Neural progenitor cell (in vitro differentiated cells): ENCODE measurements around the gene LMF1. TPM values are rescaled to one million over a fixed set of nuclear protein-coding genes. Genes with fewer than 3 reads are reported as not detected.
A peak's percentile ranks its signal among the peaks of the same experiment; 100 is the strongest.

Source experiments
- DNase-seq: peaks from one replicate; pipeline ENCODE4 v3.0.0-alpha.2; 2016; ENCODE audit warnings: low spot score
- H2AFZ ChIP-seq: fragments of 200-600 bp; sonication (generic); replicated peaks from 2 replicates; pipeline ENCODE4 v1.6.1; 2016; ENCODE audit warnings: antibody characterized with exemption
- H3F3A ChIP-seq: fragments of 200-600 bp; sonication (generic); 2 replicates; pipeline ENCODE4 v1.6.1; 2016; ENCODE audit warnings: antibody characterized with exemption, low read depth
- H3K27ac ChIP-seq: fragments of 200-600 bp; sonication (generic); 2 replicates; pipeline ENCODE4 v1.5.1; 2016; ENCODE audit warnings: mild to moderate bottlenecking
- H3K27me3 ChIP-seq: fragments of 200-600 bp; sonication (generic); 2 replicates; pipeline ENCODE4 v1.6.1; 2016; ENCODE audit warnings: mild to moderate bottlenecking, moderate library complexity
- H3K36me3 ChIP-seq: fragments of 200-600 bp; sonication (generic); 2 replicates; pipeline ENCODE4 v1.5.1; 2016
- H3K4me1 ChIP-seq: fragments of 200-600 bp; sonication (generic); 2 replicates; pipeline ENCODE4 v1.6.1; 2016; ENCODE audit warnings: mixed run types
- H3K4me2 ChIP-seq: fragments of 200-600 bp; sonication (generic); 2 replicates; pipeline ENCODE4 v1.6.1; 2016
- H3K4me3 ChIP-seq: fragments of 200-600 bp; sonication (generic); 2 replicates; pipeline ENCODE4 v1.5.1; 2016
- H3K79me2 ChIP-seq: fragments of 200-600 bp; sonication (generic); 2 replicates; pipeline ENCODE4 v1.6.1; 2016; ENCODE audit warnings: low read depth
- H3K9ac ChIP-seq: fragments of 200-600 bp; sonication (generic); 2 replicates; pipeline ENCODE4 v1.6.1; 2016
- H3K9me3 ChIP-seq: fragments of 200-600 bp; sonication (generic); 2 replicates; pipeline ENCODE4 v1.5.1; 2016; ENCODE audit warnings: low read depth
- H4K20me1 ChIP-seq: fragments of 200-600 bp; sonication (generic); 2 replicates; pipeline ENCODE4 v1.6.1; 2016; ENCODE audit warnings: low read depth
- H3K27ac Mint-ChIP-seq: 3 replicates; pipeline ENCODE4 v1.8.0; 2021; ENCODE audit warnings: mixed read lengths
- H3K27me3 Mint-ChIP-seq: 2 replicates; pipeline ENCODE4 v1.8.0; 2022; ENCODE audit warnings: low read depth, mild to moderate bottlenecking, inconsistent platforms, moderate library complexity, mixed read lengths; ENCODE audit not compliant: insufficient read depth
- H3K36me3 Mint-ChIP-seq: 3 replicates; pipeline ENCODE4 v1.8.0; 2021; ENCODE audit warnings: mixed read lengths
- H3K4me1 Mint-ChIP-seq: 3 replicates; pipeline ENCODE4 v1.8.0; 2021; ENCODE audit warnings: mixed read lengths
- H3K4me3 Mint-ChIP-seq: 3 replicates; pipeline ENCODE4 v1.8.0; 2021; ENCODE audit warnings: mild to moderate bottlenecking, moderate library complexity, mixed read lengths
- H3K9me3 Mint-ChIP-seq: 3 replicates; pipeline ENCODE4 v1.8.0; 2020; ENCODE audit warnings: mixed read lengths
- CTCF ChIP-seq: fragments of 200-600 bp; sonication (generic); IDR thresholded peaks from 2 replicates; pipeline ENCODE4 v1.5.1; 2017; ENCODE audit warnings: antibody characterized with exemption, mild to moderate bottlenecking
- EZH2 ChIP-seq: fragments of 200-600 bp; sonication (generic); IDR thresholded peaks from 2 replicates; pipeline ENCODE4 v1.6.1; 2017; ENCODE audit warnings: antibody characterized with exemption, mild to moderate bottlenecking, moderate library complexity
- EZH2phosphoT487 ChIP-seq: fragments of 200-600 bp; sonication (generic); IDR thresholded peaks from 2 replicates; pipeline ENCODE4 v1.6.1; 2017; ENCODE audit warnings: antibody characterized with exemption
- total RNA-seq: library from RNA; depleted of rRNA; stranded (reverse); fragments of >200 nt; gene quantifications from 2 replicates; pipeline ENCODE4 v1.2.3, GENCODE V29; 2015; ENCODE audit warnings: low replicate concordance

LMF1 gene
- total RNA-seq, 1 donor from 2014 or later, result 3.4 TPM

DNA sequence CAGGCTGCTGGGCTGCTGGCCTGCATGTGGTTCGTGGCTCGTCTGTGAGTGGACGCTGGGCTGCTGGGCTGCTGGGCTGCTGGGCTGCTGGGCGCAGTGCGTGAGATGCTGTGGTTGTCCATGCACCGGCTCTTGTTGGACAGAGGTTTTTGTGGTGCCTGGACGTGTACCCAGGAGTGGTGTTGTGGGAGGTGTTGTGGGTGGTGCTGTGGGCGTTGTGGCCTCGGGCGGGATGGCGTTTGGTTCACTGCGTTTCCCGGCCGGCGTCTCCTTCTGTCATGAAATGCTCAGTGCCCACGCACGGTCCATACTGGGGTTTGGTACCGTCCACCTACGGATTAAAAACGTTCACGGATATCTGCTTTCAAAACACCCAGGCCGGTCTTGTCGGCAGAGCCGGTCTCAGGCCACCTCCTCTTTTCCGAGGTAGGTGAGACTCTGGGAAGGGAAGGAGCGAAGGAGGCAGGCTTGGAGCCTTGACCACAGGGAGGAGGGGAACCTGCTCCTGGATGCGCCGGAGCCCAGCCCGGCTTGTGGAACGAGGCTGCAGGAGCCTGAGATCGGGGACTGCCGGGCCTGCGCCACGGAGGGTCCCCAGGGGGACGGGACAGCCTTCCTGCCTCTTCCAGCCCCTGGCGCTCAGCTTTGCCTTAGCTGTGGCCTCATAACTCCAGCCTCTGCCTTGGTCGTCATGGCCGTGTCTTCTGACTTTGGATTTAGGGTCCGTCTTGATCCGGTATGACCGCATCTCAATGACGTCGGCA lies 140.5 kb downstream of the LMF1 start:
- Histone ChIP-seq H3K4me1 (no peaks in the 10 kb centered on the region), H2AFZ (no peak overlapping the region), H3K36me3 (no peaks in the 10 kb centered on the region), H3K4me3 (no peak overlapping the region), H4K20me1 (no peaks in the 10 kb centered on the region), H3K9ac (no peak overlapping the region), H3K27me3 (peaks cover 4% of the 10 kb centered on the region), H3K9me3 (no peaks in the 10 kb centered on the region), H3K27ac (no peak overlapping the region), H3F3A (no peaks in the 10 kb centered on the region), H3K4me2 (no peak overlapping the region), H3K79me2 (no peaks in the 10 kb centered on the region)
- no peak for DNase-seq
- Mint-ChIP-seq H3K27me3 (peaks cover 2% of the 10 kb centered on the region), H3K27ac (peak overlapping the region; percentile 50), H3K9me3 (peaks cover 7% of the 10 kb centered on the region), H3K4me3 (no peak overlapping the region), H3K4me1 (peaks cover 7% of the 10 kb centered on the region), H3K36me3 (no peaks in the 10 kb centered on the region)
- TF ChIP-seq EZH2phosphoT487 (no peak), CTCF (no peak), EZH2 (no peak)

GRCh38 chr16:828891-829290 lies 141.9 kb downstream of the LMF1 start:
- no peak for DNase-seq
- no peak overlapping the region for H3K4me2 ChIP-seq
- Mint-ChIP-seq H3K4me1 (peaks cover 7% of the 10 kb centered on the region), H3K27ac (no peak overlapping the region), H3K9me3 (no peaks in the 10 kb centered on the region), H3K4me3 (no peak overlapping the region), H3K36me3 (no peaks in the 10 kb centered on the region), H3K27me3 (peaks cover 2% of the 10 kb centered on the region)
- H3K9ac ChIP-seq, result no peak overlapping the region
- no peaks in the 10 kb centered on the region for H3F3A ChIP-seq
- no peak for TF ChIP-seq EZH2phosphoT487
- no peak for TF ChIP-seq EZH2
- no peak for TF ChIP-seq CTCF
- no peaks in the 10 kb centered on the region for H3K79me2 ChIP-seq
- H3K36me3 ChIP-seq, result no peaks in the 10 kb centered on the region
- no peaks in the 10 kb centered on the region for H3K9me3 ChIP-seq
- no peak overlapping the region for H2AFZ ChIP-seq
- H4K20me1 ChIP-seq, result no peaks in the 10 kb centered on the region
- H3K4me3 ChIP-seq, result no peak overlapping the region
- H3K4me1 ChIP-seq, result no peaks in the 10 kb centered on the region
- peaks cover 4% of the 10 kb centered on the region for H3K27me3 ChIP-seq
- H3K27ac ChIP-seq, result no peak overlapping the region

- H3K4me1 ChIP-seq, result no peaks in the 10 kb centered on the region
- H3K36me3 ChIP-seq, result no peaks in the 10 kb centered on the region
- Mint-ChIP-seq H3K4me3 (no peak overlapping the region), H3K27me3 (no peaks in the 10 kb centered on the region), H3K27ac (no peak overlapping the region), H3K9me3 (peaks cover 6% of the 10 kb centered on the region), H3K36me3 (no peaks in the 10 kb centered on the region), H3K4me1 (peaks cover 7% of the 10 kb centered on the region)
- DNase-seq, result no peak
- H3K27me3 ChIP-seq, result peaks cover 4% of the 10 kb centered on the region
- H3K9me3 ChIP-seq, result no peaks in the 10 kb centered on the region
- H3K4me2 ChIP-seq, result no peak overlapping the region
- H3F3A ChIP-seq, result no peaks in the 10 kb centered on the region
- no peaks in the 10 kb centered on the region for H3K79me2 ChIP-seq
- no peak overlapping the region for H3K27ac ChIP-seq
- H2AFZ ChIP-seq, result no peak overlapping the region
- TF ChIP-seq EZH2phosphoT487 (no peak), EZH2 (no peak), CTCF (no peak)
- H3K4me3 ChIP-seq, result no peak overlapping the region
- no peak overlapping the region for H3K9ac ChIP-seq
- no peaks in the 10 kb centered on the region for H4K20me1 ChIP-seq
Measured at GRCh38 chr16:827513-827912, 143.3 kb downstream of the LMF1 start.
